NCI-H187 treated with DMSO at 0.1 percent for 48 hours (cell line): ENCODE measurements around the gene BHLHE23.

ENCODE experiments used
- DNase-seq: peaks from one replicate; lab custom pipeline; 2025; lab: John Stamatoyannopoulos, UW

BHLHE23 gene

DNA sequence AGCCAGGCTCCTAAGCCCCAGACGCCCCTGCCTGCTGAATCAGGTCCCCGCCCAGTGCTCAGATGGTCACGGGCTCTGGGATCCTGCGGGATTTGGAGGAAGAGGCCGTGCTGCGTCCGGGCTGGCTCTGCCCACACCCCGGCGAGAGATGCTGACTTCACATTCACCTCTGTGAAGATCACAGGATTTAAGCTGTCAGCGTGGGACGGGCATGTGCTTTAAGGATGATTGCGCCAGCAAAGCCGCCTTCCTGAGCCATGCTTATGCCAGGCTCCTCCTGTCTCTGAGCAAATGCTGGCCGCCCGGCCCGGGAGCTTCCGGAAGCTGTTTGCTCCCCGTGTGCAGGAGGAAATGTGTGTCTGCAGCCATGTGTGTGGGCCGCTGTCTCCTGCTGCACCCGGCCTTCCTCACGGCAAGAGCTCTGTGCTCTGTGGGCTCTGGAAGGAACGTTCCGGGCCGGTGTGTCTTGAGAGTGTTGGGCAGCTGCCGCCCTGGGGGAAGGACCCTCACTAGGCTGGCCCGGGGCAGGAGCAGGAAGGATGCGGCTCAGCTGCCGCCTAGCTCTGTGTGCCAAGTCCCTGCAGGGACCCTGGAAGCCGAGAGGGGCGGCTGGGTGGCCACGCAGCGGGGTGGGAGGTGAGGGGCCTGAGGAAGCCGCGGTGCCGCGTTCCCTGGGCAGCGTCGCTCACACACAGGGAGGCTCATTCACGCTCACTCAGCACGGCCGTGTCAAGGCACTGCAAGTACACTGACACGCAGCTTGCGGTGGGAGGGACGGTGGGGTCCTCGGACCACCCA is 19.0 kb upstream of the BHLHE23 start:
- no peak for DNase-seq

- DNase-seq = no peak
These were observed 18.0 kb upstream of the BHLHE23 start for GRCh38 chr20:63024573-63025392.

- no peak for DNase-seq
These were observed 17.3 kb upstream of the BHLHE23 start for GRCh38 chr20:63023936-63024571.

DNA sequence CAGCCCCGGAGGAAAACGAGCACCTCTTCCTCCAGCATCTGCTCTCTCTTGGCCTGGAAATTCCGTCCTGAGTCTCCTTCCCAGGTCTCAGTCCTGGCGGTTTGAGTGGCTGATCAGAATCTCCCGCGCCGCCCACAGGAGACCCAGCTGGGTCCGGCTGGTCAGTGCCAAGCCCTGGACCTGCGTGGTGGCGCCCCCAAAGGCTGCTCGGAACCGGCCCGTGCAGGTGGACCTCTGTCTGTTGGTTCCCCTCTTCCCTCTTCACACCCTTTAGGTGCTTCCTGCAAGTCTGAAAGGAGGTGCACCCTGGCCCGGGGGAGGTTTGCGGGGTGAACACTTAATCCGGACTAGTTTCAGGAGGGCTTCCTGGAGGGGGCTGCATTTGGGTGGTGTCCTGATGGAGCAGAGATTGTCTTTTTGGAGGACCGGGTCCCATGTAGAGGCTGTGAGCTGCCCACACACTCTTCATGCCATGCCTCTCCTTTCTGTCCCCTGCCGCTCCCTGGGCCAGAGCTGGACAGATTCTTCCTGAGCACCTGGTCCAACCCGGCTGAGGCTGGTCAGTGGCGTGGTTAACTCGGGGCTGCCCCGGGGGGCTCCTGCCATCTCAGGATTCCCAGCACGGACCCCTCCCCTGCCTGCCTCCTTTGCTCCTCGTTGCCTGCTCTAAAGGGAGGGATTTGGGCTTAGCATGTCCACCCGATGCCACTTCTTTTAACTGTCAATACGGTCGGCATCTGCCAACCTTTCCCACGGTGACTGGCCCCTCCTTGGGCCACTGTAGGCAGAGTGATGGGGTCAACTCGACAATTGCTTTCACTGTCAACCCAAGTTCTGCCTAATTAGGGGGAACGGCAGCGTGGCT is 16.5 kb upstream of the BHLHE23 start:
- DNase-seq = no peak

DNA sequence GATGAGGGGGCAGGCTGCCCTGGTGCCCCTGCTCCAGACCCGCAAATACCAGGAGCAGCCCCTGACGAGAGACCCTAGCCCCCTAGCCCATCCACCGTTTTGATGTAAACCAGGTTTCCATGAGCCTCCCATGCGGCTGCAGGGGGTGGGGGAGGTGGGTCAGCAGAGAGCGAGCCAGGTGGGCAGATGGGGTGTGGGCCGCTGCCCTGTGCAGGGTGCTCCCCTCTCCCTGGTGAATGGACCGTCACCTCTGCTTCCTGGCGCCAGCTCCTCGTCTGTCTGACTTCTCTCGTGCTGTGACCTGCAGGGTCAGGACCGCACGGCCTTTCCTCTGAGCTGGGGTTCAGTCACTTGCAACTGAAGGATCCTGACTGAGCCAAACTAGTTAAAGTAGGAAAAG is 15.7 kb upstream of the BHLHE23 start:
- no peak for DNase-seq

GRCh38 chr20:63021356-63022321 is 14.9 kb upstream of the BHLHE23 start:
- no peak for DNase-seq

DNA sequence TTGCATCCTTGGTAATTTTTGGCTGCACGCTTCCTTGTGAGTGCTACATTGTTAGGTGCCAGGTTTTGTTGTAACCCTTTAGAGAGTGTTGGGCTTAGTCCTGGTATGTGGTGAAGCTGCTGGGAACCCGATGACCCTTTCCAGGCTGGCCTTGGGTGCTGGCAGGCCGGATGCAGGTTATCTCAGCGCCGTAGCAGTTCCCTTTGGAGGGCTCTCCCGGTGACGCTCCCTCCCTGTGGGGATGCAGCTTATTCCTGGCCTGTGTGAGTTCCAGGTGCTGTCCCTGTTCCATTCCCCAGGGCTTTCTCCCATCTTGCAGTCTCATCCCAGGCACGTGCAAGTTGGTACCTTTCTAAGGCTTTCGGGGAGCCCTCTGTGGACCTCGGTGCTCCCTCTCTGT is 13.9 kb upstream of the BHLHE23 start:
- no peak for DNase-seq

GRCh38 chr20:63017826-63018411 is 11.2 kb upstream of the BHLHE23 start:
- no peak for DNase-seq

DNA sequence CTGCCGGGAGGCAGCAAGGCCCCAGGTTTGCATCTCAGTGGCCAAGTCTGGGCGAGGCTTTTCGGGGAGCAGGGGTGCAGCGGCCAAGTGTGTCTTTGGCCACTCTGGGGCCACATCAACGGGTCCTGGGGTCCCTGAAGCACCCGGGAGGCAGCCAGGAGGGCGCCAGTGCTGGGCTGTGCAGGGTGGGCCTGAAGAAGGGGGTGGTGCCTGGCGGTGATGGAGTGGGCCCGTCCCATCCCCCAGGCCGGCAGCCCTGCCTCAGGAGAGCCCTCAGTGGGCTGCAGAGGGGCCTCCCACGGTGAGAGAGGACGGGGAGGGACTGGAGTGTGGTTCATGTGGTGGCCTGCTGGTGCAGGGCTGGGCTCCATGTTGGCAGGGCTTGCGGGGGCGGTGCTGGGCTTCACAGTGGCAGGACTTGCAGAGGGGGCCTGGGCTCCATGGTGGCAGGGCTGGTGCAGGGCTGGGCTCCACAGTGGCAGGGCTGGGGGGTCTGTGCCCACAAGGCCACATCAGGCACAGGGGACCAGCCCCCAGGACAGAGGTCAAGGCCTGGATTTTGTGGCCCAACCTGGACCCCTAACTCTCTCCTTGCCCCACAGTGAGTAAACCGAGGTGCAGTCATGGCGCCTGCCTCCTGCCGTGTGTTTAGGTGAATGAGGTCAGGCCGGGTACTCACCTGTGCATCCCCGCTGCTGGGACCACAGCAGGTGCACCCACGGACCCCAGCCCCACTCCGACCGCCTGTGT is 10.5 kb upstream of the BHLHE23 start:
- DNase-seq = no peak

- no peak for DNase-seq
These were observed 9.8 kb upstream of the BHLHE23 start for GRCh38 chr20:63016514-63017075.

DNA sequence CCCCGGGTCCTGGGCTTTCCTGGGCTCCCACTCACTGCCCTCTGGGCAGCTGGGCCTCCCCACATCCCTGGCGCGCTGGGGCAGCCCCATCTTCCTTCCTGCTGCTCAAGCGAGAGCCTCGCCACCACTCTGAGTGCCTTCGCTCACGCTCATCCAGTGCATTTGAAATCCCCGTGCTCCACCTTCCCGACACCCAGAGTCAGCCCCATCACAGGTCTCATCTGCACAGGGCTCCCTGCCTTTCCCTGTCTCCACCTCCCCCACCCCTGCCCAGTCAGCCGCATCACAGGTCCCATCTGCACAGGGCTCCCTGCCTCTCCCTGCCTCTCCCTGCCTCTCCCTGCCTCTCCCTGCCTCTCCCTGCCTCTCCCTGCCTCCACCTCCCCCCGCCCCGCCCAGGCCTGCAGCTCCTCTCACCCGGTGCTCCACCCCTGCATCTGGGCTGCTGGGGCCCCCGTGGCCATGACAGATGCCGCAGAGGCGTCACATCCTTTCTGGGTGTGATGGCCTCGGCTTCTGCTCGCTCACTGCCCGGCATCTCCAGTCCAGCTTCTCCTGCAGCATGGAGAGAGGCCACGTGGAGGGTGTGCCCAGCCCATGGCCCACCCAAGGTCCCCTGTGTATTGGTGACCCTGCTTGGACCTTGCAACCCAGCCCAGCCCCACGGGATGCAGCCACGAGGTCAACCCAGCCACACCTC is 9.0 kb upstream of the BHLHE23 start:
- DNase-seq = no peak

- DNase-seq = no peak
These were observed 8.4 kb upstream of the BHLHE23 start for GRCh38 chr20:63015147-63015661.

GRCh38 chr20:63014710-63015109 is 7.9 kb upstream of the BHLHE23 start:
- no peak for DNase-seq

GRCh38 chr20:63014287-63014686 is 7.5 kb upstream of the BHLHE23 start:
- DNase-seq = no peak

DNA sequence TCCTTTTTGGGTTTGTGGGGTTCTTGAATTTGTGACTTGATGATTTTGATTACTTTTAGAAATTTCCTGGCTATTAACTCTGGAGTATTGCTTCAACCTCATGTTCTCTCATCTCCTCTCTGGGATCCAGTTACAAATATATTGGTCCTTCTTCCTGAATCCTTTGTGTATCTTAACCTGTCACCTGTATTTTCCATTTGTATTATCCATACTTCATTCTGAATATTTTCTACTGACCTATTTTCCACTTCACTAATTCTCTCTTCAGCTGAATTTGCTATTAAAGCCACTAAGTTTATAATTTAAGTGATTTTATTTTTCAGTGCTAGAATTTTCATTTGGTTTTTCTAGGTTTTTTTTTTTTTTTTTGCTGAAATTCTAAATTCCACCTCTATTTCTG is 6.4 kb upstream of the BHLHE23 start:
- DNase-seq = no peak

DNA sequence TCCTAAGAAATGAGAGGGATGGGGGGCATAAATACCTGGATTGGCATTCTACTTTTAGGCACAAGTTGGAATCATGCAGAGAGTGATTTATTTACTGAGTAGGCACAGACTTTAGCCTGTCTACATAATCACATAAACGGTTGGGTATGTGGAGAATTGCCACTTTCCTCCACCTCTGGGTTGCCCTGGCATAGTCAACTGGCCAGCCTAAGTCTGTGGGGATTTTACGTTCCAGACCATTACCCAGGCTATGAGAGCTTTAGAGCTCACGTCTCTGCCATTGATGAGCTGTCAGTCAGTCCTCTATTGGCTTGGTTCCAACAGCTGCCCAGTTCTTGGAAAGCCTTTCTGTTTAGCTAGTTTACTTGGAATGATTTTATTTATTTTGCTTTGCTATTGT is 5.0 kb upstream of the BHLHE23 start:
- peak; percentile 42 for DNase-seq

GRCh38 chr20:63009988-63010769 is 3.4 kb upstream of the BHLHE23 start:
- no peak for DNase-seq
